SK-N-SH treated with all-trans-retinoic acid at 6 μM for 48 hours (cell line): Measurements from ENCODE around the gene TFDP1.

ENCODE experiments used
- ARNTL ChIP-seq: fragments of 450-650 bp; formaldehyde crosslinking; IDR thresholded peaks from 2 replicates; pipeline ENCODE4 v1.5.0; 2020; ENCODE audit warnings: low read depth, mild to moderate bottlenecking, moderate library complexity, borderline replicate concordance
- CSDC2 ChIP-seq: fragments of 250-450 bp; sonication (Bioruptor Pico); IDR thresholded peaks from 2 replicates; pipeline ENCODE4 v1.5.0; 2020; ENCODE audit warnings: mild to moderate bottlenecking, moderate library complexity
- GLIS3 ChIP-seq: fragments of 250-450 bp; sonication (Bioruptor Pico); IDR thresholded peaks from 2 replicates; pipeline ENCODE4 v1.5.0; 2020; ENCODE audit warnings: mild to moderate bottlenecking, moderate library complexity
- RARB ChIP-seq: fragments of 250-450 bp; sonication (Bioruptor Pico); IDR thresholded peaks from 2 replicates; pipeline ENCODE4 v1.8.0; 2021; ENCODE audit warnings: mild to moderate bottlenecking, moderate library complexity
- SNAI2 ChIP-seq: fragments of 250-450 bp; sonication (Bioruptor Pico); IDR thresholded peaks from 2 replicates; pipeline ENCODE4 v1.5.0; 2020; ENCODE audit warnings: mild to moderate bottlenecking, moderate library complexity
- TCF4 ChIP-seq: fragments of 250-450 bp; sonication (Bioruptor Pico); IDR thresholded peaks from 2 replicates; pipeline ENCODE4 v1.8.0; 2021; ENCODE audit warnings: mild to moderate bottlenecking, moderate library complexity, borderline replicate concordance
- ZC3H10 ChIP-seq: fragments of 250-450 bp; sonication (Bioruptor Pico); IDR thresholded peaks from 2 replicates; pipeline ENCODE4 v1.5.1; 2021; ENCODE audit warnings: mild to moderate bottlenecking, moderate library complexity
- ZFP30 ChIP-seq: fragments of 450-650 bp; formaldehyde crosslinking; IDR thresholded peaks from 2 replicates; pipeline ENCODE4 v1.5.0; 2022; ENCODE audit warnings: mild to moderate bottlenecking, moderate library complexity
- TF ChIP-seq, protein P1 (sequence below): fragments of 250-450 bp; sonication (Bioruptor Pico); IDR thresholded peaks from 2 replicates; pipeline ENCODE4 v1.8.0; 2020; ENCODE audit warnings: mild to moderate bottlenecking, moderate library complexity, borderline replicate concordance

DNA sequence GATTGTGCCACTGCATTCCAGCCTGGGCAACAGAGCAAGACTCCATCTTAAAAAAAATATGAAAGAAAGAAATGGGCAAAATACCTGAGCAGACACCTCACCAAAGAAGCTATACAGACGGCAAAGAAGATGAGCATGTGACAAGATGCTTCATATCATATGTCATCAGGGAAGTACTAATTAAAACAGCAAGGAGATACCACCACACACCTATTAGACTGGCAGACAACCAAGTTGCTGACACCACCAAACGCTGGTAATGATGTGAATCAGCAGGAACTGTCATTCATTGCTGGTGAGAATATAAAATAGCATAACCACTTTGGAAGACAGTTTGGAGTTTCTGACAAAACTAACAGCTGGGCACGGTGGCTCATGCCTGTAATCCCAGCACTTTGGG is 11.5 kb upstream of the TFDP1 start:
- no peak for TF ChIP-seq GLIS3
- TF ChIP-seq RARB (CRISPR knock-in tag): no peak
- no peak for TF ChIP-seq ZFP30
- no peak for TF ChIP-seq SNAI2 (CRISPR knock-in tag)
- TF ChIP-seq, protein P1, sequence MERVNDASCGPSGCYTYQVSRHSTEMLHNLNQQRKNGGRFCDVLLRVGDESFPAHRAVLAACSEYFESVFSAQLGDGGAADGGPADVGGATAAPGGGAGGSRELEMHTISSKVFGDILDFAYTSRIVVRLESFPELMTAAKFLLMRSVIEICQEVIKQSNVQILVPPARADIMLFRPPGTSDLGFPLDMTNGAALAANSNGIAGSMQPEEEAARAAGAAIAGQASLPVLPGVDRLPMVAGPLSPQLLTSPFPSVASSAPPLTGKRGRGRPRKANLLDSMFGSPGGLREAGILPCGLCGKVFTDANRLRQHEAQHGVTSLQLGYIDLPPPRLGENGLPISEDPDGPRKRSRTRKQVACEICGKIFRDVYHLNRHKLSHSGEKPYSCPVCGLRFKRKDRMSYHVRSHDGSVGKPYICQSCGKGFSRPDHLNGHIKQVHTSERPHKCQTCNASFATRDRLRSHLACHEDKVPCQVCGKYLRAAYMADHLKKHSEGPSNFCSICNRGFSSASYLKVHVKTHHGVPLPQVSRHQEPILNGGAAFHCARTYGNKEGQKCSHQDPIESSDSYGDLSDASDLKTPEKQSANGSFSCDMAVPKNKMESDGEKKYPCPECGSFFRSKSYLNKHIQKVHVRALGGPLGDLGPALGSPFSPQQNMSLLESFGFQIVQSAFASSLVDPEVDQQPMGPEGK (CRISPR knock-in tag): no peak
- TF ChIP-seq ZC3H10: no peak
- no peak for TF ChIP-seq TCF4 (CRISPR knock-in tag)
- TF ChIP-seq CSDC2 (CRISPR knock-in tag): no peak
- no peak for TF ChIP-seq ARNTL
